ENCODE measurements around the gene ZSCAN20.
A peak's percentile ranks its signal among the peaks of the same experiment; 100 is the strongest.

The ZSCAN20 gene

GRCh38 chr1:33472269-33472980 is at the start of gene ZSCAN20:
ZSCAN20 (plus strand) TSS chr1:33472645; CDS start chr1:33479289, 6,644 bp downstream.
- Mint-ChIP-seq H3K4me3 (peak within 1 kb of the TSS; percentile 81), H3K27me3 (no peaks in the 10 kb centered on the region), H3K4me1 (peaks cover 26% of the 10 kb centered on the region), H3K36me3 (ENCODE audit: insufficient read depth) (no peaks in the 10 kb centered on the region), H3K27ac (ENCODE audit: low read depth) (peak within 1 kb of the TSS; percentile 87), H3K9me3 (no peaks in the 10 kb centered on the region)
- ATAC-seq (replicated peaks; ENCODE audit: extremely low read depth, poor library complexity, severe bottlenecking) (peak; percentile 98), DNase-seq (ENCODE audit: low spot score in 2 of 2) (peak; percentile 63 to 68)

GRCh38 chr1:33424205-33424604 is 48.2 kb upstream of the ZSCAN20 start:
- ATAC-seq (replicated peaks; ENCODE audit: extremely low read depth, poor library complexity, severe bottlenecking) (no peak), DNase-seq (ENCODE audit: low spot score in 2 of 2) (no peak)
- Mint-ChIP-seq H3K4me1 (no peaks in the 10 kb centered on the region), H3K27me3 (peaks cover 61% of the 10 kb centered on the region), H3K36me3 (ENCODE audit: insufficient read depth) (no peaks in the 10 kb centered on the region), H3K27ac (ENCODE audit: low read depth) (no peak overlapping the region), H3K9me3 (no peaks in the 10 kb centered on the region), H3K4me3 (no peak overlapping the region)

GRCh38 chr1:33424610-33425009 is 47.8 kb upstream of the ZSCAN20 start:
- Mint-ChIP-seq H3K36me3 (ENCODE audit: insufficient read depth) (no peaks in the 10 kb centered on the region), H3K27ac (ENCODE audit: low read depth) (no peak overlapping the region), H3K9me3 (no peaks in the 10 kb centered on the region), H3K4me1 (no peaks in the 10 kb centered on the region), H3K27me3 (peaks cover 57% of the 10 kb centered on the region), H3K4me3 (no peak overlapping the region)
- ATAC-seq (replicated peaks; ENCODE audit: extremely low read depth, poor library complexity, severe bottlenecking): no peak
- DNase-seq (ENCODE audit: low spot score in 2 of 2): no peak

GRCh38 chr1:33425900-33426299 is 46.5 kb upstream of the ZSCAN20 start:
- no peaks in the 10 kb centered on the region for H3K4me1 Mint-ChIP-seq
- DNase-seq (ENCODE audit: low spot score in 2 of 2) (no peak), ATAC-seq (replicated peaks; ENCODE audit: extremely low read depth, poor library complexity, severe bottlenecking) (no peak)
- H3K36me3 Mint-ChIP-seq (ENCODE audit: insufficient read depth): no peaks in the 10 kb centered on the region
- H3K4me3 Mint-ChIP-seq: no peak overlapping the region
- H3K9me3 Mint-ChIP-seq: no peaks in the 10 kb centered on the region
- H3K27me3 Mint-ChIP-seq: peaks cover 44% of the 10 kb centered on the region
- no peak overlapping the region for H3K27ac Mint-ChIP-seq (ENCODE audit: low read depth)

GRCh38 chr1:33426916-33427315 is 45.5 kb upstream of the ZSCAN20 start:
- no peaks in the 10 kb centered on the region for H3K9me3 Mint-ChIP-seq
- peaks cover 34% of the 10 kb centered on the region for H3K27me3 Mint-ChIP-seq
- ATAC-seq (replicated peaks; ENCODE audit: extremely low read depth, poor library complexity, severe bottlenecking) (no peak), DNase-seq (ENCODE audit: low spot score in 2 of 2) (no peak)
- no peak overlapping the region for H3K27ac Mint-ChIP-seq (ENCODE audit: low read depth)
- H3K36me3 Mint-ChIP-seq (ENCODE audit: insufficient read depth): no peaks in the 10 kb centered on the region
- H3K4me1 Mint-ChIP-seq: no peaks in the 10 kb centered on the region
- no peak overlapping the region for H3K4me3 Mint-ChIP-seq

- Mint-ChIP-seq H3K36me3 (ENCODE audit: insufficient read depth) (no peaks in the 10 kb centered on the region), H3K9me3 (no peaks in the 10 kb centered on the region), H3K27me3 (peaks cover 18% of the 10 kb centered on the region), H3K4me3 (no peak overlapping the region), H3K4me1 (no peaks in the 10 kb centered on the region), H3K27ac (ENCODE audit: low read depth) (no peak overlapping the region)
- no peak for DNase-seq (ENCODE audit: low spot score in 2 of 2)
- ATAC-seq (replicated peaks; ENCODE audit: extremely low read depth, poor library complexity, severe bottlenecking): no peak
Measured at GRCh38 chr1:33428661-33429060, 43.8 kb upstream of the ZSCAN20 start.

GRCh38 chr1:33429332-33429731 is 43.1 kb upstream of the ZSCAN20 start:
- Mint-ChIP-seq H3K36me3 (ENCODE audit: insufficient read depth) (no peaks in the 10 kb centered on the region), H3K4me1 (no peaks in the 10 kb centered on the region), H3K9me3 (no peaks in the 10 kb centered on the region), H3K27ac (ENCODE audit: low read depth) (no peak overlapping the region), H3K4me3 (no peak overlapping the region), H3K27me3 (peaks cover 18% of the 10 kb centered on the region)
- ATAC-seq (replicated peaks; ENCODE audit: extremely low read depth, poor library complexity, severe bottlenecking) (no peak), DNase-seq (ENCODE audit: low spot score in 2 of 2) (no peak)

GRCh38 chr1:33429856-33430691 is 42.4 kb upstream of the ZSCAN20 start:
- Mint-ChIP-seq H3K9me3 (no peaks in the 10 kb centered on the region), H3K4me1 (no peaks in the 10 kb centered on the region), H3K27me3 (peaks cover 15% of the 10 kb centered on the region), H3K27ac (ENCODE audit: low read depth) (no peak overlapping the region), H3K36me3 (ENCODE audit: insufficient read depth) (no peaks in the 10 kb centered on the region), H3K4me3 (no peak overlapping the region)
- ATAC-seq (replicated peaks; ENCODE audit: extremely low read depth, poor library complexity, severe bottlenecking) (peak; percentile 4), DNase-seq (ENCODE audit: low spot score in 2 of 2) (no peak)

- peak; percentile 95 for ATAC-seq (replicated peaks; ENCODE audit: extremely low read depth, poor library complexity, severe bottlenecking)
- H3K27ac Mint-ChIP-seq (ENCODE audit: low read depth): no peak within 1 kb of the TSS
Measured at GRCh38 chr1:33430692-33431593, 41.5 kb upstream of the ZSCAN20 start, which contains the start of gene PHC2. PHC2 (minus strand) TSS chr1:33431095; CDS start chr1:33375539, 55,556 bp downstream.

GRCh38 chr1:33433509-33434362 is 38.7 kb upstream of the ZSCAN20 start:
- Mint-ChIP-seq H3K27me3 (no peaks in the 10 kb centered on the region), H3K27ac (ENCODE audit: low read depth) (no peak overlapping the region), H3K4me3 (no peak overlapping the region), H3K9me3 (no peaks in the 10 kb centered on the region), H3K4me1 (no peaks in the 10 kb centered on the region), H3K36me3 (ENCODE audit: insufficient read depth) (no peaks in the 10 kb centered on the region)
- no peak for DNase-seq (ENCODE audit: low spot score in 2 of 2)
- ATAC-seq (replicated peaks; ENCODE audit: extremely low read depth, poor library complexity, severe bottlenecking): no peak

More at GRCh38 chr1:33430692-33431593, 41.5 kb upstream of the ZSCAN20 start, which contains the start of gene PHC2:
- peak within 1 kb of the TSS; percentile 61 for H3K4me3 Mint-ChIP-seq
- peaks cover 6% of the 10 kb centered on the region for H3K27me3 Mint-ChIP-seq
- no peaks in the 10 kb centered on the region for H3K9me3 Mint-ChIP-seq
- no peaks in the 10 kb centered on the region for H3K4me1 Mint-ChIP-seq
- DNase-seq (ENCODE audit: low spot score in 2 of 2): peak; percentile 77 to 87
- H3K36me3 Mint-ChIP-seq (ENCODE audit: insufficient read depth): no peaks in the 10 kb centered on the region

GRCh38 chr1:33434363-33434750 is 38.1 kb upstream of the ZSCAN20 start:
- peaks cover 4% of the 10 kb centered on the region for H3K27me3 Mint-ChIP-seq
- H3K9me3 Mint-ChIP-seq: no peaks in the 10 kb centered on the region
- no peak for DNase-seq (ENCODE audit: low spot score in 2 of 2)

More at GRCh38 chr1:33434363-33434750, 38.1 kb upstream of the ZSCAN20 start:
- ATAC-seq (replicated peaks; ENCODE audit: extremely low read depth, poor library complexity, severe bottlenecking): no peak
- Mint-ChIP-seq H3K4me1 (no peaks in the 10 kb centered on the region), H3K36me3 (ENCODE audit: insufficient read depth) (no peaks in the 10 kb centered on the region), H3K4me3 (no peak overlapping the region), H3K27ac (ENCODE audit: low read depth) (no peak overlapping the region)

Measured in central memory CD8-positive, alpha-beta T cell (primary cell).